CD4-positive, alpha-beta T cell treated with Interleukin-4 for 1 hour (primary cell): ENCODE results near the gene GPN1.
"Not testable (repeated sequence)": the region's sequence is repeated elsewhere in the genome, so short reads cannot be mapped to it uniquely, and the experiment has no call there.

Experiments
- DNase-seq, 2 donors: peaks; one replicate each; pipeline ENCODE4 v3.0.0-alpha.2; 2020 to 2022

The GPN1 gene

DNA sequence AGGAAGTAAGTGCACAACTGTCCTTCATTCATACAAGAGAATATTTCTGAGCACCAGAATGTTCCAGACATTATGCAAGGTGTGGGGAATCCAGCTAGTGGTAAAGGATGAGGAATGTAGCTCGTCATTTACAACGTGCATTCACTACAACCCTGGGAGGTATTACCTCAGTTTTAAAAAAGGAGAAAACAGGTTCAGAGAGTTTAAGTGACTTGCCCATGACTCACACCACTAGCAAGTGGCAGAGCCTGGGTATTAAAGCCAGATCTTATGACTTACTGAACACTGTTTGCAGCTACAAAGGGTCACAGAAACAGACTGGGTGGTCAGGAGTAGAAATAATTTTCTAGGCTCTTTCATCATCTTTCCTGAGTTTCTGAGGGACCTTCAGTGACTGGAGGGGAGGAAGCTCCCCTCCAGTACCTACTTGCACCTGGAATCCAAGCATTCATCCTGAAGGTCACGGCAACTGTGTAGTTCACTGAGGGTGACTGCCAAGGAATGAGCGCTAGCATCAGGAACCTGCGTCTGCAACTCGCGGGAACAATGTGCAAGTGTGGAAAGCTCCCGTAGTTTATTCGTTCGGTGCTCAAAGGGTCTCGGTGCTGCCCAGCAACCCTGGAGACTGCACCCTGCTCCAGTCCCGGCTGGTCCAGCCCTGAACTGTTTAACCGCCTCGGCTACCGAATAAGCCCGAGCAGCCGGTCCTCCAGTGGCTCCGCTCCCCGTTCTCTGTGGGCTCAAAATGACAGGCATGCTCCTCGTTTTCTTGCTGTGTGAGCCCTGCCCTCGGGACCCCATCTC lies 685 bp upstream of the GPN1 start:
- no peak for DNase-seq

DNA sequence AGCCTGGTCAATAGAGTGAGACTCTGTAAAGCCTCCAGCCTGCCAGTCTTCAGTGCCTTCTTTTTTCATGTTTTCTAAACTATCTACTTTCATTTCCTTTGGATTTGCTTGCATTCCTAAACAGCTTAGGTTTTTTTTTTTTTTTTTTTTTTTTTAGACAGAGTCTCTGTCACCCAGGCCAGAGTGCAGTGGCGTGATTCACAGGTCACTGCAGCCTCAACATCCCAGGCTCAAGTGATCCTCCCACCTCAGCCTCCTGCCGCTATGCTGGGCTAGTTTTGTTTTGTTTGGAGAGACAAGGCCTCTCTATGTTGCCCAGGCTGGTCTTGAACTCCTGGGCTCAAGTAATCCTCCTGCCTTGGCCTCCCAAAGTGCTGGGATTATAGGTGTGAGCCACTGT lies 1.4 kb downstream of the GPN1 start:
- not testable (repeated sequence) for DNase-seq

DNA sequence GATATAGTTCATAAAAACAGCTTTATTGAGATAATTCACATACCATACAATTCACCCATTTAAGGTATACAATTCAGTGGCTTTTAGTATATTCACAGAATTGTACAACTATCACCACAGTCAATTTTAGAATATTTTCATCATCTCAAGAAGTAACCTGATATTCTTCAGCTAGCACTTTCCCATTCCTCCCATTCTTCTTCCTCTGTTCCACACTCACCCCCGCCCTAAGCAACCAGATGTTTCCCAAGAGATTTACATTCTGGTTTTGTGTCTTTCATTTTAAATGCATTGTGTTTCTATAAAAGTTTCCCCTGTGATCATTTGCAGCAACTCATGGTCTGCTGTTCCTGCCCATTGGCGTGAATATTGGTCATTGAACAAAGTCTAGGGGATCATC lies 5.4 kb downstream of the GPN1 start:
- DNase-seq, result no peak

GRCh38 chr2:27636766-27637165 lies 7.9 kb downstream of the GPN1 start:
- DNase-seq, result no peak

GRCh38 chr2:27638037-27638637 lies 9.3 kb downstream of the GPN1 start:
- peak in 1 of 2 donors; percentile 48 for DNase-seq

- DNase-seq, result no peak
Observed at GRCh38 chr2:27638709-27639108, 9.9 kb downstream of the GPN1 start.

- no peak for DNase-seq
Observed at GRCh38 chr2:27640722-27641245, 11.9 kb downstream of the GPN1 start.

- no peak for DNase-seq
Observed at GRCh38 chr2:27645197-27645596, 16.3 kb downstream of the GPN1 start.

DNA sequence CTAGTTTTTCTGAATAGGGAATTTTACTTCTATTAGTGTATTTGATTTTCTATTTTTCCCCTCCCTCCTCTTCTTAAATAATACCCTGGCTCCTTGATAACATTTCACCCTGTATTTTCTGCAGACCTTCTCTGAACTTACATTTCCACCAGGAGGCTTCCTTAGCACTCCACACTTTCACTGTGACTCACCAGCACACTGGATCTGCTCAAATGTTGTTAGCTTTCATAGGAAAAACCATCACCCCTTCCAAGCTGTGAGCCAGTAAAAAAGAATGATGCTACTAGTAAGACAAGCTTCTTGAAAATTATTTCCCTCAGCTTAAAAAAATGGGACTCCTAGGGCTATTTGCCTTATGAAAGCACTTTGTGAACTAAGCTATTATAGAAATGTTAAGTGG lies 18.4 kb downstream of the GPN1 start:
- no peak for DNase-seq

DNA sequence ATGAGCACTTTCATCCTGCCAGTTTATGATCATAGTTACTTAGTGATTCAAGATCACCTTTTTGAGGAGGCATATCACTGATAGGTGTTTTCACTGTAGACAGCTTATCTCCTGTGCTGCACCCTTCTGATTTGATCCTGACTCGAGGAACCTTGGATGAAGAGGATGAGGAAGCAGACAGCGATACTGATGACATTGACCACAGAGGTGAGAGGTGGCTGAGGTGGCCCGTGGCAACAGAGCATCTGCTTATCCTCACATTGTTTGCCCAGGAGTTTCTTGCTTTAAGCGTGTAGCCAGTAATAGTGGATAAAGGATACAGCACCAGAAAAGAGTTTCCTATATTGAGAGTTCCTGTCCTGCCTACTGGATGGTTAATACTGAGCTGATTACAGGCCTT lies 18.9 kb downstream of the GPN1 start:
- DNase-seq, result no peak

- DNase-seq, result no peak
Observed at GRCh38 chr2:27651056-27651455, 22.2 kb downstream of the GPN1 start.

- no peak for DNase-seq
Observed at GRCh38 chr2:27652341-27652740, 23.5 kb downstream of the GPN1 start.

DNA sequence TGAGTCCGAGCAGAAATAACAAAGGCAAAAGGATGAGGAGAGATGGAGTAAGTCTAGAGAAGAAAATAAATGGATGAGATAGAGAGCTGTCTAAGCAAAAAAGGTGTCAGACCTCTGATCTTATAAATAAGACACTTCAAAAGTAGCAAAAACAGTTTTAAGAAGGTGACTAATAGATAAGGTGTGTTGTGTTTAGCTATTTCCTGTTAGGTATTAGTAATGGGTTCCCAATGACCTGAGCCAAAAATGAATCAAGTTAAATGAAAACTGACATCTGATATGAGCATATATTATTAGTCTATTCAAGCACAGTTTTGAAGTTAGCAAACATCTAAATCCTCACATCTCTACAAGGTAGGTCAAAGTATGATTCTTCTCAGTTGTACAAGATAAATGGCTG lies 23.9 kb downstream of the GPN1 start:
- DNase-seq, result no peak

- DNase-seq, result no peak
Observed at GRCh38 chr2:27653397-27653796, 24.5 kb downstream of the GPN1 start.

DNA sequence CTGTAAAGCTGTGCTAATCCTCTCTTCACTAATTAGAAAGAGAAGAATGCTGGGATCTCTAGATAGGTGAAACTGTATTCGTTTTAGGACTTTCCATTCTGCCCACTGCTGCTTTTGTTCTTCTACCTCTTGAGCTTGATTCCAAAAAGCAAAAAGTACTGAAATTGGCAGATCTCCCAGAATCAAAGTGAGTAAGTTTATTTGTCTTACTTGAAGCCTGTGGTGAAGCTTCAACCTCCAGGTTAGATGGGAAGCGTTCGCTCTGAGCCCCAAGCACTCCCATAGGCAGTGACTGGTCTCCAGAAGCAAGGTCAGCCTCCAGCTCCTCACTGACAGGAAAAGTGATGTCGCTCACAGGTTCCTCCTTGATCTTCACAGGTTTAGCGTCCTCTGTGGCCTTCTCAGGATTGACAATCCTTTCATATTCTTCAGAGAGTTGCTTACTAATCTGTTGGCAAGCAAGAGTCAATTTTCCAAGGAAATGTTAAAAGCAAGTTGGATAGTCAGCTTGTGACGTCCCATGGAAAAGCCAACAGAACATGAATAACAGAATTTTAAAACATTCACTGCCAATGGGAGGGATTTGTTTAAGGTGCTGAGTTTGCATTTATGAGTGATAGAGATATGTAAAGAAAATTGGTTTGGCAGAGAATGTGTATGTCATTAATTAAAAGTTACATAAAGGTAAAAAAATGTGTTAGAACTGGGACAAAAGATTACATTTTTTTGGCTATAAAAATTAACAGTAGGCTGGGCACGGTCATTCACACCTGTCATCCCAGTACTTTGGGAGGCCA lies 26.5 kb downstream of the GPN1 start:
- DNase-seq, result no peak

DNA sequence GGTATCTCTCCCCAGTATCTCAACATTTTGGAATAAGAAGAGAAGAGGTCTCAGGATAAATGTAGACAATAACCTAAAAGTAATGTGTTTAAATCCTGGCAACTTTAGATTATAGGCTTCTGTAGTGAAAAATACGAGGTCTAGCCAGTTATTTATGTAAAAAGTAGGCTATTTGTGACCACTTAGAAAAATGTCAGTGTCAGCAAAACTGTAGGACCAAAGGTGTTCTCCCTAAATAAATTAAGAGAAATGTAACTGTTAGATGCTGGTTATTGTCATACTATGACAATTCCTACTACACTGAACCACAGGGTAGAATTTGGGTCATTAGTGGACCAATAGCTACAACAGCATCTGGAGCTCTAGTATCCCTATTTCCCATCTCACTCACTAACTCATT lies 32.5 kb downstream of the GPN1 start:
- DNase-seq, result no peak

GRCh38 chr2:27663285-27664153 lies 34.7 kb downstream of the GPN1 start, which contains the start of the genes SLC4A1AP and SUPT7L:
TSS of gene SLC4A1AP (plus strand) at chr2:27663889. CDS start at chr2:27663915, 26 bp downstream.
TSS of gene SUPT7L (minus strand) at chr2:27663614. CDS start at chr2:27662192, 1,422 bp downstream.
- DNase-seq, result peak; percentile 78 to 86

- DNase-seq, result no peak
Observed at GRCh38 chr2:27664154-27664574, 35.3 kb downstream of the GPN1 start.

DNA sequence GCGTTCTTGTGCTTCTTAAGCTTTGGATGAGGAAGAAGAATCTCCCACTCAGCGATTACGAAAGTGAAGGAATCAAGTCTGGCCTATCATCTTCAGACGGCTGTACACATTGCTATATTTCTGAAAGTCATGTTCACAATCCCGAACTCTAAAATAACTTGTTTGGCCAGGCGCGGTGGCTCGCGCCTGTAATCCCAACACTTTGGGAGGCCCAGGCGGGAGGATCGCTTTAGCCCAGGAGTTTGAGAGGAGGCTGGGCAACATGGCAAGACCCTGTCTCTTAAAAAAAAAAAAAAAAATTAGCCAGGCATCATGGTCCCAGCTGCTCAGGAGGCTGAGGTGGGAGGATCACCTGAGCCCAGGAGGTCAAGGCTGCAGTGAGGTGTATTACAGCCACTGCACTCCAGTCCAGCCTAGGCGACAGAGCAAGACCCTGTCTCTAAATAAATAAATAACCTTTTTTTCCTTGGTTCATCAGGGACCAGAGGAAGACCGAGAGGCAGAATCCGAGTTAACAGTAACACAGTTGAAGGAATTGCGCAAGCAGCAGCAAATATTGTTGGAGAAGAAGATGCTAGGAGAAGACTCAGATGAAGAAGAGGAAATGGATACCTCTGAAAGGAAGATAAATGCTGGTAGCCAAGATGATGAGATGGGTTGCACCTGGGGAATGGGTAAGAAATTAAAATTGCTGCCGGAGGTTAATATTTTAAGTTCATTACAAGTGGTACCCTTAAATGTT lies 35.9 kb downstream of the GPN1 start:
- no peak for DNase-seq

GRCh38 chr2:27667446-27667845 lies 38.6 kb downstream of the GPN1 start:
- no peak for DNase-seq

DNA sequence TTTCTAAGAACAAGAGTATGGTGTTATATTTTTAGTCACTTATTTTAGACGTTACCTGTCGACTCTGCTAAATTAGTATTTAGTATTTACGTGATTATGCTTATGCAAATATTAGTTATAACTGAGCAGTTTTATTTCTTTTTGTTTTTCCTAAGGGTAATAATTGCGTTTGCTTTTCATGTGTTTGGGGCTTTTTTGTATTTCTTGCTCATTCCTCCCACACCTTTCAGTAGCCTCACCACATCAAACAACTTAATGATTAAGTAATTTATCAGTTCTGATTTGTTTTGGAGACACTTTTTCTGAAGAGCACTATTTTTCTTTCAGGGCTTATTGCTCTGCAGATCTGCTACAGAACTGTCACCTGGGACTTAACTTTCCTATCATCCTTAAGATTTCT lies 42.4 kb downstream of the GPN1 start:
- DNase-seq, result no peak
